Fibroblast of lung (primary cell): ENCODE data around the gene RIPOR3. TPM values are rescaled to one million over a fixed set of nuclear protein-coding genes. Genes with fewer than 3 reads are reported as not detected.

Experiments used
- DNase-seq, 2 donors: peaks; one replicate each; pipeline versions ENCODE4 v3.0.0 to v3.0.0-alpha.2; 2010; ENCODE audit warnings: low read depth in 2 of 2
- H2AFZ ChIP-seq: 2 replicates; pipeline ENCODE4 v1.5.1; 2012; ENCODE audit warnings: low read length, control low read depth, inconsistent platforms
- H3K27ac ChIP-seq: 2 replicates; pipeline ENCODE4 v1.5.1; 2011; ENCODE audit warnings: low read length, control low read depth; ENCODE audit not compliant: insufficient read depth
- H3K27me3 ChIP-seq: 2 replicates; pipeline ENCODE4 v1.5.1; 2011; ENCODE audit warnings: mild to moderate bottlenecking, low read length; ENCODE audit not compliant: control insufficient read depth, insufficient read depth
- H3K36me3 ChIP-seq: 2 replicates; pipeline ENCODE4 v1.5.1; 2011; ENCODE audit warnings: low read length; ENCODE audit not compliant: control insufficient read depth, insufficient read depth
- H3K4me1 ChIP-seq: 2 replicates; pipeline ENCODE4 v1.5.1; 2011; ENCODE audit warnings: low read length; ENCODE audit not compliant: control insufficient read depth, insufficient read depth; ENCODE audit errors: extremely low read depth
- H3K4me2 ChIP-seq: 2 replicates; pipeline ENCODE4 v1.5.1; 2011; ENCODE audit warnings: low read length, control low read depth; ENCODE audit not compliant: insufficient read depth; ENCODE audit errors: extremely low read depth
- H3K4me3 ChIP-seq, 4 experiments: fragments of 200-600 bp in 1 of 4; sonication (generic) in 1 of 4; replicated peaks in 1 of 4; 2 replicates each; pipeline ENCODE4 v1.5.1; 2011 to 2016; ENCODE audit warnings: low read length in 4 of 4, low read depth in 3 of 4, mild to moderate bottlenecking in 3 of 4, control low read depth in 2 of 4, inconsistent platforms in 1 of 4, mixed read lengths in 1 of 4; ENCODE audit not compliant: insufficient read depth in 1 of 4; ENCODE audit errors: control extremely low read depth in 1 of 4
- H3K79me2 ChIP-seq: 2 replicates; pipeline ENCODE4 v1.5.1; 2012; ENCODE audit warnings: mild to moderate bottlenecking, low read length, inconsistent platforms; ENCODE audit not compliant: control insufficient read depth, insufficient read depth
- H3K9ac ChIP-seq: 2 replicates; pipeline ENCODE4 v1.5.1; 2011; ENCODE audit warnings: mild to moderate bottlenecking, low read length, control low read depth; ENCODE audit not compliant: insufficient read depth
- H3K9me3 ChIP-seq: 2 replicates; pipeline ENCODE4 v1.5.1; 2012; ENCODE audit warnings: low read depth, low read length; ENCODE audit not compliant: control insufficient read depth, insufficient read depth
- H4K20me1 ChIP-seq: 2 replicates; pipeline ENCODE4 v1.5.1; 2011; ENCODE audit warnings: low read length; ENCODE audit not compliant: control insufficient read depth, insufficient read depth; ENCODE audit errors: extremely low read depth
- CTCF ChIP-seq, 2 donors: IDR thresholded peaks in 1 of 2; conservative IDR thresholded peaks in 1 of 2; 1 replicate in 1 of 2; 2 replicates in 1 of 2; pipeline ENCODE4 v1.5.1; 2011 to 2012; ENCODE audit warnings: low read length in 2 of 2, control low read depth in 1 of 2, inconsistent platforms in 1 of 2, low read depth in 1 of 2, mild to moderate bottlenecking in 1 of 2
- EZH2 ChIP-seq: IDR thresholded peaks from 2 replicates; pipeline ENCODE4 v1.5.1; 2012; ENCODE audit warnings: low read length, control low read depth, mild to moderate bottlenecking; ENCODE audit errors: missing control alignments
- polyA plus RNA-seq, 2 donors: library from polyadenylated mRNA; depleted of rRNA in 1 of 2; stranded (reverse) in 1 of 2; unstranded in 1 of 2; fragments of >200 nt; gene quantifications; 2 replicates each; pipeline ENCODE4 v1.2.1, GENCODE V29; 2011 to 2012; ENCODE audit warnings: missing spikeins in 1 of 2
- total RNA-seq: library from RNA; depleted of rRNA; stranded (reverse); fragments of >200 nt; gene quantifications from 2 replicates; pipeline ENCODE4 v1.2.1, GENCODE V29; 2014

Gene RIPOR3
- total and polyA plus RNA-seq, 2 donors (not counting 1 experiment from before 2014, with no cell fraction given): 2.0 to 4.1 TPM

GRCh38 chr20:50591233-50591852 is 100.0 kb downstream of the RIPOR3 start:
- Histone ChIP-seq H3K9ac (no peak overlapping the region), H4K20me1 (no peaks in the 10 kb centered on the region), H3K36me3 (peaks cover 3% of the 10 kb centered on the region), H3K4me3 (no peak overlapping the region), H2AFZ (no peak overlapping the region), H3K4me1 (no peaks in the 10 kb centered on the region), H3K27me3 (no peaks in the 10 kb centered on the region), H3K4me2 (no peak overlapping the region), H3K79me2 (no peaks in the 10 kb centered on the region), H3K27ac (no peak overlapping the region), H3K9me3 (no peaks in the 10 kb centered on the region)
- no peak for DNase-seq
- TF ChIP-seq EZH2: no peak
- no peak for TF ChIP-seq CTCF (conservative IDR thresholded peaks at IDR 0.05 in 1 of 2, IDR thresholded peaks at IDR 0.05 in 1 of 2; ENCODE audit: low read depth in 1 of 2, low read length in 2 of 2)

DNA sequence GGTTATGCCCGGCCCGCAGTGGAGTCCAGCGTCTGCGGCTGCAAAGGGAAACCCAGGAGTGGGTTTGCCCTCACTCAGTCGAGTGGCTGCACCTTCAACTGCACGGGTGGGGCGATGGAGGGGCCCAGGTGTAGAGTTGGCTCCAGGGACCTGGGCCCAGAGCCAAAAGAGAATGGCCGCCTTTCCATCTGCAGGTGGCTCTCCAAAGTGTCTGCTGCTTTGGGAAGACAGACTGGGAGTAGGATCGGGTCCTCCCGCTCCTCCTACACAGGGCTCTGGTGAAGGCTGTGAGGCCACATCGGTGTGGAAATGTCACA is 101.0 kb downstream of the RIPOR3 start:
- Histone ChIP-seq H3K36me3 (peaks cover 7% of the 10 kb centered on the region), H3K4me1 (no peaks in the 10 kb centered on the region), H4K20me1 (no peaks in the 10 kb centered on the region), H3K79me2 (no peaks in the 10 kb centered on the region), H3K9ac (no peak overlapping the region), H3K27me3 (no peaks in the 10 kb centered on the region), H3K27ac (no peak overlapping the region), H3K4me3 (no peak overlapping the region), H2AFZ (no peak overlapping the region), H3K9me3 (no peaks in the 10 kb centered on the region), H3K4me2 (no peak overlapping the region)
- TF ChIP-seq CTCF (conservative IDR thresholded peaks at IDR 0.05 in 1 of 2, IDR thresholded peaks at IDR 0.05 in 1 of 2; ENCODE audit: low read depth in 1 of 2, low read length in 2 of 2): no peak
- TF ChIP-seq EZH2: no peak
- DNase-seq: no peak

DNA sequence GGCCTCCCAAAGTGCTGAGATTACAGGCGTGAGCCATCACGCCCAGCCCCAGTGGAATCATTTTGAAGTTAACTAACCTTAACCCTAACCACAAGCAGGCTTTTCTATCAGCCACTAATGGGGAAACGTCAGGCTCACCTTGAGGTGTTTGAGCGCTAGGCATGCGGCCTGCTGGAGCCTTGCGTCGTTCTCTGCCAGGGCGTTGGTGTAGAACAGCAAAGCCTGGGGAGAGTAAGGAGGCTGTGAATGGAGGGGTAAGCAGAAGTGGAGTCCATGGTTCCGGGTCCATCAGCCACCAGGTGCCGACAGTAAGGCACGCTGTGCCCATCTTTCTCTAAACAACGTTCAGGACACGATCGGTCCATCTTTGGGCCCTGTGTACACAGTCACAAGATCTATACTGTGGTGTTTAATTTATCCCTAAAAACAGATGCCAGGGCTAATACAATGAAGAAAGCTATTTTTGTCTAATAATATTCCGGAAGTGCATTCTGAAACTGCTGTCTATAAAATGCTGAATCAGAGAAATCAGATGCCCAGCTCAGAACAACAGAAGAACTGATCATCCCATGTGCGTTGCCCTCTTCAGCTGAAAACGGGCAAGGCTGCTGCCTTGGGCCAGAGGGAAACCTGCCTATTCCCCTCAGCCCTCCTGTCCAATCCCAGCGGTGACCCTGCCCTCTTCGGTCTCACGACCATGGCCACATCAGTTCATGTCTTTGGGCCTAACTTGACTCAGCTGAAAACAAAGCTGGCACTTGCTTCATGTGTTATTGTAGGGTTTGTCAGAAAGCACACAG is 101.6 kb downstream of the RIPOR3 start:
- H3K9me3 ChIP-seq: no peaks in the 10 kb centered on the region
- DNase-seq: no peak
- no peaks in the 10 kb centered on the region for H3K4me1 ChIP-seq
- H3K4me3 ChIP-seq: no peak overlapping the region
- H3K27ac ChIP-seq: no peak overlapping the region
- no peaks in the 10 kb centered on the region for H3K27me3 ChIP-seq
- no peaks in the 10 kb centered on the region for H4K20me1 ChIP-seq
- no peak for TF ChIP-seq EZH2
- TF ChIP-seq CTCF (conservative IDR thresholded peaks at IDR 0.05 in 1 of 2, IDR thresholded peaks at IDR 0.05 in 1 of 2; ENCODE audit: low read depth in 1 of 2, low read length in 2 of 2): no peak
- peaks cover 8% of the 10 kb centered on the region for H3K36me3 ChIP-seq
- H3K4me2 ChIP-seq: no peak overlapping the region
- no peak overlapping the region for H2AFZ ChIP-seq
- no peak overlapping the region for H3K9ac ChIP-seq
- H3K79me2 ChIP-seq: no peaks in the 10 kb centered on the region
